ENCODE measurements around the gene NKX1-1.

The NKX1-1 gene

DNA sequence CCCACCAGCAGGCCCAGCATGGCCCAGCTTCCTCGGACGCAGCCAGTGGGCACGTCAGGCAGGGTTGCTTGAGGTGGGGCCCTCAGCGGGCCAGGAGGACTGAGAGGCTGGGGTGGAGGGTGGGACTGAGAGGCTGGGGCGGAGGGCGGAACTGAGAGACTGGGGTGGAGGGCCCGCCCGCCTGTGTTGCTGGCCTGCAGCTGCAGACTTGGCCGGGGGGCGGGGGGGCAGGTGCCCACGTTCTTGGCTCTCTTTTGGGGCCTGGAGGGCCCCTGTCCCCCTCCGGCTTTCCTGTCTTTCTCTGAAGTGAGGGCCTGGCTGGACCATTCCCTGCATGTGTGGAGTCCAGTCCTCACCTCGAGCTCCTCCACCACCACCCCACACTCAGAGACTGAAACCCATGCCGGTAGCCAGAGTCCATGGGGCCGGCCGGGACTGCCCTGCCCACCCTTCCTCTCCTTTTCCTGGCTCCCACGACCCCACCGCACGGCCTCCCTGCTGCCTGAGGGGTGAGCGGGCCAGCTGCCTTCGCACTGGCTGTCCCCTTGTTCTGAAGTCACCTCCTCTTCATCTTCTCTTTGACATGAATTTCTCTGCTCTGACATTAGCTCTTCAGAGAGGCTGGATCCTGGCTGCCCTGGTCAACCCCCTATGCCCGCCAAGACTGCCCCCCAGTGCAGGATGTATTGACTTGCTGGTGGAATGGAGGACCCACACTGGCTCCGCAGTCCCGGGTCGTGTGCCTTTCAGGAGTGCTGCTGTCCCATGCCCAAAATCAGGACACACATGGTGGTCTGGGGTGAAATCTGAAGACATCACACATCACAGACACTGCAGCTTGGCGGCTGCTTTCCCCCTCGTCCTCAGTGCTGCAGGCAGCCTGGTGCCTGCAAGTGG lies 10.1 kb upstream of the NKX1-1 start:
- no peak for DNase-seq

DNA sequence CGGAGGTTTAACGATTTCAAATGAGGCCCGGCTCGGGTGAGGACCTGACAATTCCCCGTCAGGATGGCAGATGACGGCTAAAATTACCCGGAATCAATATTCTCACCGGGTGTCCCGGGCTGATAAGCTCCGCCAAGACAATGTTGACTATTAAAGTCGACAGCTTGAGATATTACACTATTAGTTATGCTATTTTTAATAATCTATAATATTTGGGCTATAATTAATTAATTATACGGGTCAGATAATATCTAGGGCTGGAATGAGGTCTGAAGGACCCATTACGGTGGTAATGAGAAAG lies 9.4 kb upstream of the NKX1-1 start:
- DNase-seq = no peak

DNA sequence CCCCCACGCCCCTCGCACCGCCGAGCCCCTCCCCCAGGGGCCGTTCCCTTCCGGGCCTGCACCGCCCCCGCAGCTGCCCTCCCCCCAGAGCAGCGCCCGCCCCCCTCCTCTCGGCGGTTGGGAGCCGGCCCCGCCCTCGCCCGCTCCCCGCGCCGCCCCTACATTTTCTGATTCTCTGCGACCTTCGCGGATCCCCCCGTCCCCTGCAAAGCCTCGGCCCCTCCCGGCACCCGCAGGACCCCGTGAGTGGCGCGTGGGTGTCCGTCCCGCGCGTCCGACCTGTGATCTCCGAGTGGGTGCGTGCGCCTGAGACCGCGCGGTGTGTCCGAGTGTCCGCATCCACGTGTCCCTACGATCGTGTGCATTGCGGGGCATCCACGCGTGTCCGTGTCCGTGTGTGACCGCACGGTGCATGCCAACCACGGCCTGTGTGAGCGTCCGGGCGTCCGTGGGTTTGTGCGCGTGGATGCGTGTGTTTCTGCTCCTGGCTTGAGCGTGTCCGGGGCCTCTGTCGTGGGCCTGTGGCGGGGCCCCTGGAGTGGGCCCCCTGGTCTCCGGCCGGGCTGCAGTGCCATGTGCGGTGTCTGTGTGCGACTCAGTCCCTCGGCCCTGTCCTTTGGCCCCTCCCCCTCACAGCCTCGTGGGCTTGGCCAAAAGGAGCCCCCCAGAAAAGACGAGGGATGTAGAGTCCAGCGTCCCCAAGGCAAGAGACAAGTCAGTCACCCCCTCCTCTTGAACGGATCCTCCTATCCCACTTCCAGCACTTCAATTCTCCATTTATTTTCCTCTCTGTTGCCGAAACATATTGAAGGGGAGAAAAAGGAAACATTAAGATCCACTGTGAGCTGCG lies 8.8 kb upstream of the NKX1-1 start:
- no peak for DNase-seq

DNA sequence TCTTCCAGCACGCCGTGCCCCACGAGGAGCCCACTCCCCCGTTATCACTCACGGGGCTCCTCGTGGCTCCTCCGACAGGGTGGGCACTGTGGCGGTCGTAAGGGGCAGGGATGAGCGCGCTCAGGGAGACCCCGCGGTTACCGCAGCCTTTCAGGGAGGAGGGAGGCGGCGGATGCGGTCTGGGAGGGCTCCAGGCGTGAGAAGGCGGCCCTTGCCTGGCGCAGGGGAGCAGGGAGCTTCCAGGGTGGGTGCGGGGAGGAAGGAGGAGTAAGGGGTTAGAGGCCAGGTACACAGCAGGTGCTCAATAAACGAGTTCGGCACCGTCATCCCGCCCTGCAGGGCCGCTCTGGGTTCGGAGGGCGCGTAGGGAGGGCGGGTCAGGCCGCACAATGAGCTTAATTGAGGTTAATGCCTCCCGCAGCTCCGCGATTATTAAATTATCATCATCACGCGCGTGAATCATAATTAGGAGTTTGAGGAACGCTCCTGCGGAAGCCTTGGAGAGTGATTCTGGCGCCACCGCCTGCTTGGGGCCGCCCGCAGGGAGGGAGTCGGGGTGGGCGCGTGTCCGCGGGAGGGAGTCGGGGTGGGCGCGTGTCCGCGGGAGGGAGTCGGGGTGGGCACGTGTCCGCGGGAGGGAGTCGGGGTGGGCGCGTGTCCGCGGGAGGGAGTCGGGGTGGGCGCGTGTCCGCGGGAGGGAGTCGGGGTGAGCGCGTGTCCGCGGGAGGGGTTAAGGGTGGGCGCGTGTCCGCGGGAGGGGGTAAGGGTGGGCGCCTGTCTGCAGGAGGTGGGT lies 7.6 kb upstream of the NKX1-1 start:
- no peak for DNase-seq

DNA sequence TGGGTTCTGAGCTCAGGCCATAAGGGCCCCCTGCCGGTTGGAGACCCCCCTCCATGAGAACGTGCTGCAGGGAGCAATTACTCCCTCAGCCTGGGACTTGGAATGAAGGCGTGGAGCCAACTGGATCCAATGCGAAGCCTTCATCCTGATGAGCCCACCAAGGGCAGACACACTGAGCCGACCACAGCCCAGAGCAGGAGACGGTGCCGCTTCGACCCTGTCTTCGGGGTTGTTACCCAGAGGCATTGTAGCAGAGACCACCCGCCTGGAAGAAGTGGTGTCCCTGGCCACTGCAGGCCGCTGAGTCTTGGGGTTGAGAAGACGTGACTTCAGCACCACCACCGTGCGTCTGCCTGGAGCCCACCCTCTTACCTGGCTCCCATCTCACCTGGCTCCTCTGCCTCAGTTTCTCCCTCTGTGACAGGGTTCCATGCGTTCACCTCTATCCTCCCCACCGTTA lies 7.0 kb upstream of the NKX1-1 start:
- no peak for DNase-seq

DNA sequence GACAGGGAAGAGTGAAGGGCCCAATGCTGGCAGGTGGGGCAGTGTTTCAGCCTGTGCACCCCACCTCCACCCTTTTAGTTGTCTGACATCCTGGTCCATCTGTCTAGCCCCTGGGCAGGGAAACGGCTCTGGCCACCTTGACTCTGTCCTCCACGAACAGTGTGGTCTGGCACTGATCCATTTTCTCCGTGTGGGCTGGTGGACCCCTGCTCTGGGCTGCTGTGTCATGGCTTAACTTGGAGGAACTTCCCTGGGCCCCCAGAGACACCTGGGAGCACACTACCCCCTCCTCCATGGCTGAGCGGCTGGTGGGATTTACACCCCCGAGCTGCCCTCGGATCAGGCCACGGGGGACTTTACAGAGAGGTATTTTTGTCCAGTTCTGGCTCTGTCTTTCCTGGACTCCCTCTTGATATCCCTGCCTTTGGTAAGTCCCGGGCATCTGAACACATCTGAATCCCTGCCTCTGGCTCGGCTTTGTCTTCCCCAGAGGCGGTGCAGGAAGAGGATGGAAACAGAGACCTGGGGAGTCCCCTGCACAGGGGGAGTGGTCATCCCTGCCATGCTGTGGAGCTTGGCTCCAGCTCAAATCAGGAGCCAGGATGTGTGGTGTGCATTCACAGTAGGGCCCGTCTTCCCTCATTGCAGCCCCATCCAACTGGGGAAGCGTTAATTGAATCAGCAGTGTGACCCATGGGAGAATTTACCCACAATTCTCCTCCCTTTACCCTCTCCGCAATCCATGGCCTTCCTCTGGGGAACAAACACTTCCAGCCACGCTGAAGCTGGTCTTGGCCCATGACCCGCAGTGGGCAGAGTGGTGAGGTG lies 6.3 kb upstream of the NKX1-1 start:
- no peak for DNase-seq

DNA sequence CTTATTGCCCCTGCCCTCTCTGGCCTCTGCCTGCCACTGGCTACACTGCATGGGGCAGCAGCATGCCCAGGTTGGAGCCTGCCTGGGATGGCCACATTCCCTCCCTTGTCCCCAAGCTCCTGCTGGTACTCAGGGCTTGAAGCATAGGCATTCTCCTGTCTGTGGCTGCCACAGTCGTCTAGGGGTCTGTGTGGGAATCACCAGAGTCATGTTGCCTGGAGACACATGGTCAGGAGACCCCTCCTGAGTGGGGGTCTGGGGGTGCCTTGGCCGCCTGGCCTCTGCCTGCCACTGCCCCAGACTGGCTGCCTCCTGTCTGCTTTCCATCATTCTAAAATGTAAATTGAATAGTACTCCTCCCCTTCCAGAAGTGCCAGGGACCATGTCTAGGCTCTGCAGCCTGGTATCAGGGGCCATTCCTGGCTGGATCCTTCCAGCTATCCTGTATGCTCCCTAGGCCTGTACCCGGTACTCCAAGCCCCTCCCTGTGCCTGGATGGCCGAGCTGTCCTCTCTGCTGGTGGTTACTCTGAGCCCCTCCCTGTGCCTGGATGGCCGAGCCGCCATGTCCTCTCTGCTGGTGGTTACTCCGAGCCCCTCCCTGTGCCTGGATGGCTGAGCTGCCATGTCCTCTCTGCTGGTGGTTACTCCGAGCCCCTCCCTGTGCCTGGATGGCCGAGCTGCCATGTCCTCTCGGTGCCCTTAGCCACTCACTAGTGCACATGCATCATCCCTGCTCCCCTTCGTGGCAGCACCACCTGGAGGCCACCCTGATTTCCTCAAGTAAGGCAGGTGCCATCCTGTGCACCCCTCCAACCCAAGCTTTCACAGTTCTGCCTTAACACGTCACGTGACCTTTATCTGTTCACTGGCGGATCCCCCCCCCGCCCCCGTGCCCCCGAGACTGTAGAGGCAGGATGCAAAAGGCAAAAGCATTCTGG lies 5.5 kb upstream of the NKX1-1 start:
- DNase-seq = no peak

DNA sequence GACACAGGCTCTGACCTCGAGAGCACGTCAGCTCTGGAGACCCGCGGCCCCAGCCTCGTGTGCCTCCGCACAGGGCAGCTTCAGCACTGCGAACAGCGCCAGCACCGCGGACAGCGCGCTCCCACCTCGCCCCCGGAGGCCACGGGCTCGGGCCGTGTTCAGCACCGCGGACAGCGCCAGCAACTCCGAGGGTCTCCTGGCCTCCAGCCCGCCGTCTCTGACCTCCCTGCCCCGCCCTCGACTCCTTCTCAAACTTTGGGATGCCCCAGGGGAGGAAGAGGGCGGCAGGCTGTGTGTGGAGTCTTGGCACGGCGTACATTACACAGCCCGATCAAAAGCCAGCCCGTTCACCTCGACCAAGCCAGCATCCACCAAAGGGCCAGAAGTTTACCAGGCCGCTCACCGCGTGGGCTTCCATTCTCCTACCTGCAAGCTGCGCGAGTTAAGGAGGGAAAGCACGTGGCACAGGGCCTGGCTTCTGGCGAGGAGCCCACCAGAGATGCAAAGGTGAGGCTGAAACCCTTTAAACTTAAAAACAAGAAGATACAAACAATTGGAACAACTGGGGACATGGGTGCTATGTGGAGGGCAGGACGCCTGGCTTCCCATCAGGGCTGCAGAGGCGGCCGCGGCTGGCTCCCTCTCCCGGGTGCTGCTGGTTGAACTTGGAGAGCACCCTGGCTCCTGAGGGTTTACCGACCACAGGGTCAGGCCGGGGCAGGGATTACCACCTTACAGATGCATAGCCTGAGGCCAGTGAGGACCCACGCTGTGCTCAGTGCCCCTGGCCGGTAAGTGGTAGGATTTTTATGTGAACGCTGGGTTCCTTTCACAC lies 4.5 kb upstream of the NKX1-1 start:
- peak; percentile 33 to 76 (median 53) for DNase-seq

DNA sequence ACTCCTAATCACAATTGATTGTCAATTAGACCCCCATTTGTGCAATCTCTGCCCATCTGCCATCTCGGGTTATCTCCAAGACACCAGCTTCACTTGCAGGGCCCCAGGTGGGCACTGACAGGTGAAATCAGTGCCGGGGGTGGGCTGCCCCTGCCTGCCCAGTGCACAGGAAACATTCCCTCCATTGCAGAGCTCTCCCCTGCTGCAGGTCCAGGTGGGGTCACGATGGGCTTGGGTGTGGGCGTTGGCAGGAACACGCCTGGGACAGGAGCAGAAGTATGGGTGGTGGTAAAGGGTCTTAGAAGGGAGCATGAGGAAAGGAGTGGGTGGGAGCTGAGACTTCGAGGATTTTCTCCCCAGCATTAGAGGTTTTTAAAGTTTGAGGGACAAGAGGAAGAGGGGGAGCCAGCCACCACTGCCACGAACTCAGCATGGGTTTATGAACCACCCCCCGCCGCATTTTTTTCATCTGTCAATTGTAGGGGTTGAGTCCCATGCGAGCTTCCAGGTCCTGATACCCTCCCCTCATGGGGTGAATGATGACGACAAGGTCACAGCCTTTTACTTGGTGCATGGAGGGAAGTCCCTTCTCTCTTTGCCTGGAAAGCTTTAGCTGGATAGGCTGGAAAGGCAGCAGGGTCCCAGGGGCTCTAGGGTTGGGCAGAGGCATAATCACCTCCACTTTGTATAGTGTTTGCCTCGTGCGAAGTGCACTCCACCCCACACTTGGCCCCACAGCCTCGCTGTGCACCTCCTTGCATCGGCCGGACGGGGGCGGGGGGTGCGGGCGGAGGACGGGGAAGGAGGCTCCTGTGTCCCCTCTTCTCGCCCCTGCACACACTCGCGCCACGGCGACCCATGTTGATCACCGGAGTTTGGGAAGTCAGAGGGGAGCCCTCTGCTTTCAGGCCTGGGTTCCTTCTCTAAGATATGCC lies 3.5 kb upstream of the NKX1-1 start:
- DNase-seq = no peak

DNA sequence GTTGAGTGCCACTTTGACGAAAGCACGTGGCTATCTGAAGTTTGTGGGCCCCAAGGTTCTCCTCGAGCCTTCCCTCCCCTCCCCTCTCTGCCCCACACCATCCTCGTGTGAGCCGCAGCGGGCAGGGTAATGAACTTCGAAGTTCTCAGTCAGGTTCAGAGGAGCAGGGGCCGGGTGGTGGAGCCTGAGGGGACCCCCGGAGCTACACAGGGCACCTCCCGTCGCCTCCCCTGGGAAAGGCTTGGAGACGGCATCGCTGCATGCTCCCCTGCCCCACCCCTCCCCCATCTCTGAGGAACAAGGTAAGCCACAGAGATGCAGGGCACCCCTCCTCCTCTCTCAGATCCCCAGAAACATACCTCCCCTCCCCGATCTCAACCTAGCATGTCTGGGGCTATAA lies 2.8 kb upstream of the NKX1-1 start:
- no peak for DNase-seq

DNA sequence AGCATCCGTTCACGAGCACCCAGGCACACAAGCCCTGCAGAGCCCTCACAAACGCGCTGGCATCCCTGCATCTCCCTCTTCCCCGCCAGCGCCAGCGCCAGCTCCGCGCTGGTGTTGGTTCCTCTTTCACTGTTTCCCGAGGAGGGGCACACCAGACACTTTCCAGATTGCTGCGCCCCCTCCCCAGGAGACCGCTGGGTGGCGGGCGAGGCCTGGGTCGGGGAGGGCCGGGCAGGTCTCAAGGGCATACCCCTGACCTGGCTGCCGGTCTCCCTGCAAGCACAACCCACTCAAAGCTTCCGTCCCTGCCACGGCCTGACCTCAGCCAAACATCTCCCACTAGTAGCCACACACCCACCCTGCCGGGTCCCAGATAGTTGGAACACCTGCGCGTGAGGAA lies 2.2 kb upstream of the NKX1-1 start:
- DNase-seq = no peak

DNA sequence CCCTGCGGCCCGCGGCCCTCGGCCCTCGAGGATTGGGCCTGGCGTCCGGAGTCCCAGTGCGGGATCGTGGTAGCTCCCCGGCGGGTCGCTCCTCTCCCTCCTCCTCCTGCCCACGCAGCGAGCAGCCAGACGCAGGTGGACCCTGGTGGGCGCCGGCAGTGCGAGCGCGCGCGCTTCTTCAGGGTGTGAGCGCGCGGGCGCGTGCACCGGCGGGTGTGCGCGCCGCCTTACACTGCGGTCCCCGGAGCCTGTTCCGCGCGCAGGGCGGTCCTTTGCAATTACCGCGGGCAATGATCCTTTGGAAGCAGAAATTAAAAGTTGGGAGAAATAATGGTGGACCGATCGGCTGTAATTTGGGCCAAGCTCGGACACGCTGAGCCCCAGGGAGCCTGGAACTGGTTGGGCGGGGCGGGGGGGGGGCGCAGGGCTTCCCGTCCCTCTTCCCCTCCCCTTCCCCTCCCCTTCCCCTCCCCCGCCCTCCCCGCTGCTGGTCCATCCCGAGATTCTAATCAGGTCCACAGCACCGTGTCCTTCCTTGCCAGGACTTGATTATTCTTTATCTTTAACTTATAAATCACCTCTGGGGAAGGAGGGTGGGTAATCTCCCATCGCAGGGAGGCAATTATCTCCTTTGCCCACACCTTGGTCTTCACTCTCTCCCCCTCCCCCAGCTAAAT lies 1.6 kb upstream of the NKX1-1 start:
- DNase-seq = no peak

DNA sequence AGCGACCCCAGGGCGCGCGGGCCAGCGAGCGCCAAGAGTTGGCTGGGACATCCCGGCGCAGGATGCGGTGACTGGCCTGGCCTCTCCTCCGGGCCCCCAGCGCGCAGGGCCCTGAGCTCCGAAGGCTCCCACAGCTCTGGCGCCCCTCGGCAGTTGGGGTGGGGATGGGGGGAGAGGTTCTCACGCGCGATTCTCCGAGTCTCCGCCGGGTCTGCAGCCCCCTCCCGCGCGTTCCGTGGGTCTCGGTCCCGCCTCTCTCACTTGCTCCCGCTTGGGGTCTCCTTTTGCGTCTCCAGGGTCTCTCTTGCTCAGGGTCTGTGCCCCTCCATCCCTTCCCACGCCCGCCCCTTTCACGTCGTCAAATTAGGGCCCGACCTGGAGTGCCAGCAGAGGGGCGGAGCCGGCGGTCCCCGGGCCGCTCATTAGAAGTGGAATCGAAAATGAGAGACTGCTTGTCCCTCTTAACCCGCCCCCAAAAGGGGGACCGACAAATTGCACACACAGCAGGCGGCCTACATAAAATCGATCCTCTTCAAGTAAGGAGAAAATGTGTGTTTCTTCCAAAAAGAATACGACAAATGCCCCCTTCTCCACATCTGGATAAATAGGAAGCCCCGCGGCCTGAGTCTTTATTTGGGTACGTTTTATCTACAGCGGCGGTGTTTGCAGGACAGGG lies 877 bp upstream of the NKX1-1 start:
- DNase-seq = no peak

DNA sequence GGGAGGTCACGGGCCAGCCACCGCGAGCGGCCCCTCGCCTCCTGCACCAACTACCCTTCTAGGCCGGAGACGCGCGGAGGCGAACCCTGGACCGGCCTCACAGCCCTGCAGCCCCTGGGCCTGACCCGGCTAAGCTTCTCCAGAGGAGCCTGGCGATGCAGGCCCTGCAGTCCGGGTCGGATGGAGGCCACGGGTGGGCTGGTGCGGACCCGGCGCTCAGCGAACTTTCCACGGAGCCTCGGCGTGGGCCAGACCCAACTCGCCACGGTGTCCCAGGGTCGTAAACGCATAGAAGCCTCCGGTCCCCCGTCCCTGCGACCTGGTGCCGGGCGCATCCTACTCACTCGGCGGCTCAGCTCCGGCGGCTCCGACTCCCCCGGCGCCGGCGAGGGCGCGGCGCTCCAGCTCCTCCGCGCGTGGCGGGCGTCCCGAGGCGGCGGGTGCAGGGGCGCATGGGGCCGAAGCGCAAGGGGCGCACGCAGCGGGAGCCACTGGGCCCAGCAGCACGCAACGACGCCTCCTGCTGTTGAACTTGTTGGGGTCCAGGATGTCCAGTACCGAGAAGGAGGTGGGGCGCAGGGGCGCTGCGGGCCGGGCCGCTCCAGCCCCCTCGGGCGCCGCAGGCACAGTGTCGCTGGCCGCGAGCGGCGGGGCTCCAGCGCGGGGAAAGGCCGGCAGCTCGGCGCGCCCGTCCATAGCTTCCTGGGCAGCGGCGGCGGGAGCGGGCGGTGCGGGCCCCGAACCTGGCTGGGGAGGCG lies 427 bp downstream of the NKX1-1 start:
- no peak for DNase-seq

DNA sequence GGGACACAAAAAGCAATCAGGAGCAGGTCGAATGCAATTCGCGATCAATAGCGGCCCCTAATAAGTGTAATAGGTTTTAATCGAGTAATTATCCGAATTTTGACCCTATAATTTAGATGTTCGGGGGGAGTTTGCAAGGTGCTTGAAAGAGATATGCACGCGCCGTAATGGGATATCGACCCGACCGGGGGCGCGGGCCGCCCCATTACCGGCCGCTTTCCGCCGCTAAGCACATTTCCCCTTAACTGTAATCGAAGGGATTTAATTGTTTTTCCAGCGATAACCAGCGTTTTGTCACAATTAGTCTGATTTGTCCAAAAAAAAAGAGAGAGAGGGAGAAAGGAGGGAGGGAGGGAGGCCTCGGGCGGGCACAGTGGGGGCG lies 997 bp downstream of the NKX1-1 start:
- no peak for DNase-seq

DNA sequence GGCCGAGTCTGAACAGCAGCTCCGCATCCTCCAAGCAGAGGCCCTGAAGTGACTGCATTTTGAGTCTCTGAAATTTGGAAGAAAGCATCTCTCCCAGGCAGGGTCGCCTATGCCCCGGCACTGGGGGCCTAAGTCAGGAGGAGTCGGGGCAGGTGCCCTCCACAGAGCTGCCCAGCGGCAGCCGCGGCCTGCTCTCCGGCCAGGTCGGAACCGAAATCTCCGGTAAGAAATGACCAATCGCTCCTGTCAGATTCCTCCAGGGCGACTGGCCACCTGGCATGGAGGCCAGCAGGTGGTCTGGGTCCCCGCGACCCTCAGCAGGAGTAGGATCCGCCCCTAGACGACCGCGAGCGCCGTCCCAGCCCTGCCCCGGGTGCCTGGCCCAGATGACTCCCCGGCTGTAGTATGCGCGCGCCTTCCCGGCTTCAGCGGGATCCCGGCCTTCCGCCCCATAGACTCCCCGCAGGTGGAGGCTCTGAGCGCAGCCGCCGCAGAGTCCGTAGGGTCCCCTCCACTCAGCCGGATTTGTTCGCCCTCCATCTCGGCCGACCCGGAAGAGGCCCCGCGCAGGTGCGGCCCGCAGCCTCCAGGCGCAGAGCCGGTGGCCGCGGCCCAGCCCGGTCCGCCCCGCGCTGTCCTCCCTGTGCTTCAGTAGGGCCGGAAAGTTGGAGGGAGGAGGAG lies 1.5 kb downstream of the NKX1-1 start:
- DNase-seq = no peak
